Loucy (cell line): Measurements from ENCODE around the gene CPAMD8.

Experiments used
- EZH2phosphoT487 ChIP-seq: fragments of 200-600 bp; IDR thresholded peaks from 2 replicates; pipeline ENCODE4 v1.6.1; 2018; ENCODE audit warnings: antibody characterized with exemption, mild to moderate bottlenecking, moderate library complexity, borderline replicate concordance
- TF ChIP-seq, protein P1 (sequence below): fragments of 200-600 bp; sonication (generic); conservative IDR thresholded peaks from 2 replicates; pipeline ENCODE4 v1.5.1; 2014; ENCODE audit warnings: mild to moderate bottlenecking, antibody characterized with exemption, low read length

DNA sequence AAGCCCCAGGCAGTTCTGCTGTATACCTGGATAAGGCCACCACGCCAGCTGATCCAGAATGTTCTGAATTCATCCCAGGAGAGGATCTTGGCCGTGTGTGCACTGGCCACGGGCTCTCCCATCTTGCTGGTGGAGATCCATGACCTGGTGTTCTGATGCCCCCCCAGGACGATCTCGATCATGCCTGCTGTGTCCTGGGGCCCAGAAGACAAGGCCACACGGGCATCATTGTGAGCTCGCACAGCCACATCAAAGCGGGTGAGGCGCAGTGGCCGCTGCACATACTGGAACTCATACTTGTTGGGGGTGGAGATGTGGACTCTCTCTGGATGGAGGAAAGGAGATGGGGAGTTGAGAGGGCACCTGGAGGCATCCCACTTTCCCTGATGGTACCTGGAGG, 97.7 kb downstream of the CPAMD8 start:
- TF ChIP-seq, protein P1, sequence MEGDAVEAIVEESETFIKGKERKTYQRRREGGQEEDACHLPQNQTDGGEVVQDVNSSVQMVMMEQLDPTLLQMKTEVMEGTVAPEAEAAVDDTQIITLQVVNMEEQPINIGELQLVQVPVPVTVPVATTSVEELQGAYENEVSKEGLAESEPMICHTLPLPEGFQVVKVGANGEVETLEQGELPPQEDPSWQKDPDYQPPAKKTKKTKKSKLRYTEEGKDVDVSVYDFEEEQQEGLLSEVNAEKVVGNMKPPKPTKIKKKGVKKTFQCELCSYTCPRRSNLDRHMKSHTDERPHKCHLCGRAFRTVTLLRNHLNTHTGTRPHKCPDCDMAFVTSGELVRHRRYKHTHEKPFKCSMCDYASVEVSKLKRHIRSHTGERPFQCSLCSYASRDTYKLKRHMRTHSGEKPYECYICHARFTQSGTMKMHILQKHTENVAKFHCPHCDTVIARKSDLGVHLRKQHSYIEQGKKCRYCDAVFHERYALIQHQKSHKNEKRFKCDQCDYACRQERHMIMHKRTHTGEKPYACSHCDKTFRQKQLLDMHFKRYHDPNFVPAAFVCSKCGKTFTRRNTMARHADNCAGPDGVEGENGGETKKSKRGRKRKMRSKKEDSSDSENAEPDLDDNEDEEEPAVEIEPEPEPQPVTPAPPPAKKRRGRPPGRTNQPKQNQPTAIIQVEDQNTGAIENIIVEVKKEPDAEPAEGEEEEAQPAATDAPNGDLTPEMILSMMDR, result no peak
- no peak for TF ChIP-seq EZH2phosphoT487
